ENCODE results near the gene HYAL3.

- no peak for TF ChIP-seq CTCF (conservative IDR thresholded peaks at IDR 0.05)
- no peak for TF ChIP-seq EZH2 (IDR thresholded peaks at IDR 0.05; ENCODE audit: low read depth)
These were observed 49.7 kb downstream of the HYAL3 start for GRCh38 chr3:50249457-50249856.

All from PC-9 (cell line).